ENCODE data around the gene TRIM47.

DNA sequence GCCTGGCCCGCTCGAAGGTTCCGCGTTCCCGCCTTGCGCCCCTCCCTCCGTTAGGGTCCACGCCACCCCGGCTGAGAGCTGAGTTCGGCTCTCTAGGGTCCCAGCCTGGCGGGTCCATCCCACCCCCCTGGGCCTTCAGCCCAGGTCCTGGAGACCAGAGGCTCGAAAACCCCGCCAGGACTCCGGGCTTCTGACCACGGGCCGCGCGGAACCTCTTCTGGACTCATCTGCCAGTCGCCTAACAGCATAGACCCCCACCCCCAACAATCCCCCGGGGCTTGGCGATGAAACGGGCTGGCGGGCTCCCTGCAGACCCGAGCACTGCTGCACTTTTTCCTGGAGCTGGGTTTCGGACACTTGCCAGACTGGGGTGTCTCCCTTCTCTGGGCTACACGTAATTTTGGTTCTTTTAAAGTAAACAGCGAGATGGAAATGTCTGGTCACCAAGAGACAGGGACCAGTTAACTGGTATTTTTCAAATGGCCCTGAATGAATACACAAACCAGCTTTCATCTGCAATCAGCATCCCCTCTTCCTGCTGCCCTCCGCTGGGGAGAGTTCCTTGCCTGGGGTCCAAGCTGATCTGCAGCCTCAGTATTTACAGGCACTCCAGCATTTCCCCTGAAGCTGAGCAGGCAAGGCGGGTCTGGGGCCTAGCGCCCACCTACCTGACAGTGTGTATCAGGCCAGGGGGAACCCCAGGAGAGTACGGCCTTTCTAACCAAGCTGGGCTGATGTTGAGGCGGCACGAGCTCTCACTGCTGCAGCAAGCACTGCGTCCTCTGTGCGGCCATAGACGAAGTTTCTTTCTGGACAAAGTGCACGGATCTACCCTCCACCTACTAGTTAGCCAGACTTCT, 19.0 kb upstream of the TRIM47 start:
- TF ChIP-seq POLR2A (IDR thresholded peaks at IDR 0.05): no peak
- TF ChIP-seq, protein P1, sequence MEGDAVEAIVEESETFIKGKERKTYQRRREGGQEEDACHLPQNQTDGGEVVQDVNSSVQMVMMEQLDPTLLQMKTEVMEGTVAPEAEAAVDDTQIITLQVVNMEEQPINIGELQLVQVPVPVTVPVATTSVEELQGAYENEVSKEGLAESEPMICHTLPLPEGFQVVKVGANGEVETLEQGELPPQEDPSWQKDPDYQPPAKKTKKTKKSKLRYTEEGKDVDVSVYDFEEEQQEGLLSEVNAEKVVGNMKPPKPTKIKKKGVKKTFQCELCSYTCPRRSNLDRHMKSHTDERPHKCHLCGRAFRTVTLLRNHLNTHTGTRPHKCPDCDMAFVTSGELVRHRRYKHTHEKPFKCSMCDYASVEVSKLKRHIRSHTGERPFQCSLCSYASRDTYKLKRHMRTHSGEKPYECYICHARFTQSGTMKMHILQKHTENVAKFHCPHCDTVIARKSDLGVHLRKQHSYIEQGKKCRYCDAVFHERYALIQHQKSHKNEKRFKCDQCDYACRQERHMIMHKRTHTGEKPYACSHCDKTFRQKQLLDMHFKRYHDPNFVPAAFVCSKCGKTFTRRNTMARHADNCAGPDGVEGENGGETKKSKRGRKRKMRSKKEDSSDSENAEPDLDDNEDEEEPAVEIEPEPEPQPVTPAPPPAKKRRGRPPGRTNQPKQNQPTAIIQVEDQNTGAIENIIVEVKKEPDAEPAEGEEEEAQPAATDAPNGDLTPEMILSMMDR (IDR thresholded peaks at IDR 0.05): no peak
- no peak for TF ChIP-seq EP300 (IDR thresholded peaks at IDR 0.05)
